ENCODE measurements around the gene AK5.

Gene AK5

DNA sequence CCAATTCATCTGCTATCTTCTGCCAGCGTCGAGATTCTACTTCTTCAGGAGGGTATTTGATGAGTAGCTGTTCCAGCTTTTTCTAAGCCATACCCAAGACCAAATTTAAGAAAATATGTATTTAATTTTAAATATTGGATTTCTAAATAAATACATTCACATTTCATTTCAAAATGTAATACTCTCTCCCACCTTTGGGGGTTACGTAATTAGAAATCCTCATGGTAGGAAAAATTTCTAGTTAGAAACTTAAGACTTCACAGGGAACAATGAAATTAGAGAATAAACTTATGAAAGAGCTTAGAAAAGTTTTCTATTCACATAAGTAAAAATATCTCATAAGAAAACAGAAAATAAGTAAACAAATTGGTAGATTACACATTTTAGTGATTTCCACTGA, 297.7 kb downstream of the AK5 start:
- TF ChIP-seq FOXP2 (optimal IDR thresholded peaks at IDR 0.05; ENCODE audit: borderline replicate concordance, extremely low read depth, extremely low read length, insufficient read depth) (no peak), POLR2AphosphoS5 (IDR thresholded peaks at IDR 0.05; ENCODE audit: low read depth, low read length) (no peak), SIN3A (IDR thresholded peaks at IDR 0.05; ENCODE audit: borderline replicate concordance, insufficient read depth, low read length) (no peak), TAF1 (IDR thresholded peaks at IDR 0.05; ENCODE audit: borderline replicate concordance, insufficient read depth, low read length) (no peak)
- TF ChIP-seq, protein P1, sequence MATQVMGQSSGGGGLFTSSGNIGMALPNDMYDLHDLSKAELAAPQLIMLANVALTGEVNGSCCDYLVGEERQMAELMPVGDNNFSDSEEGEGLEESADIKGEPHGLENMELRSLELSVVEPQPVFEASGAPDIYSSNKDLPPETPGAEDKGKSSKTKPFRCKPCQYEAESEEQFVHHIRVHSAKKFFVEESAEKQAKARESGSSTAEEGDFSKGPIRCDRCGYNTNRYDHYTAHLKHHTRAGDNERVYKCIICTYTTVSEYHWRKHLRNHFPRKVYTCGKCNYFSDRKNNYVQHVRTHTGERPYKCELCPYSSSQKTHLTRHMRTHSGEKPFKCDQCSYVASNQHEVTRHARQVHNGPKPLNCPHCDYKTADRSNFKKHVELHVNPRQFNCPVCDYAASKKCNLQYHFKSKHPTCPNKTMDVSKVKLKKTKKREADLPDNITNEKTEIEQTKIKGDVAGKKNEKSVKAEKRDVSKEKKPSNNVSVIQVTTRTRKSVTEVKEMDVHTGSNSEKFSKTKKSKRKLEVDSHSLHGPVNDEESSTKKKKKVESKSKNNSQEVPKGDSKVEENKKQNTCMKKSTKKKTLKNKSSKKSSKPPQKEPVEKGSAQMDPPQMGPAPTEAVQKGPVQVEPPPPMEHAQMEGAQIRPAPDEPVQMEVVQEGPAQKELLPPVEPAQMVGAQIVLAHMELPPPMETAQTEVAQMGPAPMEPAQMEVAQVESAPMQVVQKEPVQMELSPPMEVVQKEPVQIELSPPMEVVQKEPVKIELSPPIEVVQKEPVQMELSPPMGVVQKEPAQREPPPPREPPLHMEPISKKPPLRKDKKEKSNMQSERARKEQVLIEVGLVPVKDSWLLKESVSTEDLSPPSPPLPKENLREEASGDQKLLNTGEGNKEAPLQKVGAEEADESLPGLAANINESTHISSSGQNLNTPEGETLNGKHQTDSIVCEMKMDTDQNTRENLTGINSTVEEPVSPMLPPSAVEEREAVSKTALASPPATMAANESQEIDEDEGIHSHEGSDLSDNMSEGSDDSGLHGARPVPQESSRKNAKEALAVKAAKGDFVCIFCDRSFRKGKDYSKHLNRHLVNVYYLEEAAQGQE (IDR thresholded peaks at IDR 0.05; ENCODE audit: insufficient read depth in 1 of 2, low read depth in 2 of 2, low read length in 2 of 2), result no peak

DNA sequence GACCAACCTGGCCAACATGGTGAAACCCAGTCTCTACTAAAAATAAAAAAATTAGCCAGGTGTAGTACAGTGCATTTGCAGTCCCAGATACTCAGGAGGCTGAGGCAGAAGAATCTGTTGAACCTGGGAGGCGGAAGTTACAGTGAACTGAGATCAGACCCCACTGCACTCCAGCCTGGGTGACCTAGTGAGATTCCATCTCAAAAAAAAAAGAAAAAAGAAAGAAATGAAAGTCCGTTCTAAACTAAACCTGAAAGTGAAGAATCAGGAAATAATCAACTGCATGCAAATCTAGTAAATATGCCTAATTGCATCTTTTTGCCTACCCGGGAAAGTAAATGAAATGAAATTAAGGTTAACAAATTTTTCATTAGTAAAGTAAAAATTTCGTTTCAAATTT, 301.1 kb downstream of the AK5 start:
- TF ChIP-seq POLR2AphosphoS5 (IDR thresholded peaks at IDR 0.05; ENCODE audit: low read depth, low read length) (no peak), TAF1 (IDR thresholded peaks at IDR 0.05; ENCODE audit: borderline replicate concordance, insufficient read depth, low read length) (no peak), FOXP2 (optimal IDR thresholded peaks at IDR 0.05; ENCODE audit: borderline replicate concordance, extremely low read depth, extremely low read length, insufficient read depth) (no peak), SIN3A (IDR thresholded peaks at IDR 0.05; ENCODE audit: borderline replicate concordance, insufficient read depth, low read length) (no peak)
- TF ChIP-seq, protein P1 (IDR thresholded peaks at IDR 0.05; ENCODE audit: insufficient read depth in 1 of 2, low read depth in 2 of 2, low read length in 2 of 2), result no peak

DNA sequence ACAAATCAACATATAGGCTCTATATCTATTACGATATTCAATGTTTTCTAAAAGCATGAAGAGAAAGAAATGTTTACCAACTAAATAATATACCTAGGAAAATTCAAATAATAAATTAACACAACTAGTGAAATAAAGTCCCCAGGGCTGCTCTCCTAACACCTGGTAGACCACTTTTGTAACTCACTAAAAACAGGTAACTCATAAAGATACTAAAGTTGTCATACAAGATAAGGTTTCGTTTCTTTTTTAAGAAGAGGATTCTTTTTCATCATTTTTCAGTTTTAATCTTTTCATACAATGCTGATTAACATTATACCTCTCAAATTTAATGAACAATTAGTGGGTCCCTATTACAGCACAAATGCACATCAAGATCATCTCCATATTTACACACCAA, 301.7 kb downstream of the AK5 start:
- TF ChIP-seq TAF1 (IDR thresholded peaks at IDR 0.05; ENCODE audit: borderline replicate concordance, insufficient read depth, low read length) (no peak), FOXP2 (optimal IDR thresholded peaks at IDR 0.05; ENCODE audit: borderline replicate concordance, extremely low read depth, extremely low read length, insufficient read depth) (no peak), SIN3A (IDR thresholded peaks at IDR 0.05; ENCODE audit: borderline replicate concordance, insufficient read depth, low read length) (no peak), POLR2AphosphoS5 (IDR thresholded peaks at IDR 0.05; ENCODE audit: low read depth, low read length) (no peak)
- TF ChIP-seq, protein P1 (IDR thresholded peaks at IDR 0.05; ENCODE audit: insufficient read depth in 1 of 2, low read depth in 2 of 2, low read length in 2 of 2), result no peak

GRCh38 chr1:77584884-77585283, 303.1 kb downstream of the AK5 start:
- TF ChIP-seq POLR2AphosphoS5 (IDR thresholded peaks at IDR 0.05; ENCODE audit: low read depth, low read length) (no peak), TAF1 (IDR thresholded peaks at IDR 0.05; ENCODE audit: borderline replicate concordance, insufficient read depth, low read length) (no peak), FOXP2 (optimal IDR thresholded peaks at IDR 0.05; ENCODE audit: borderline replicate concordance, extremely low read depth, extremely low read length, insufficient read depth) (no peak), SIN3A (IDR thresholded peaks at IDR 0.05; ENCODE audit: borderline replicate concordance, insufficient read depth, low read length) (no peak)
- TF ChIP-seq, protein P1 (IDR thresholded peaks at IDR 0.05; ENCODE audit: insufficient read depth in 1 of 2, low read depth in 2 of 2, low read length in 2 of 2), result no peak
